Muscle of arm (tissue), 12 donors: Measurements from ENCODE around the gene ANTXRL. TPM values are rescaled to one million over a fixed set of nuclear protein-coding genes. Genes with fewer than 3 reads are reported as not detected.
"Not testable (repeated sequence)": the region's sequence is repeated elsewhere in the genome, so short reads cannot be mapped to it uniquely, and the experiment has no call there.

ENCODE experiments used
- DNase-seq: peaks from one replicate; pipeline ENCODE4 v3.0.0-alpha.2; 2013
- polyA plus RNA-seq, 12 donors: library from polyadenylated mRNA; unstranded; fragments of 120-200 nt; gene quantifications; one replicate each; pipeline ENCODE4 v1.2.1, GENCODE V29; 2013; ENCODE audit not compliant: insufficient read length in 12 of 12

The ANTXRL gene
- polyA plus RNA-seq, 12 donors = 0.07 to 0.11 TPM; not detected in 10

- no peak for DNase-seq
These were observed 32.8 kb upstream of the ANTXRL start for GRCh38 chr10:46254007-46254383.

- no peak for DNase-seq
These were observed 32.3 kb upstream of the ANTXRL start for GRCh38 chr10:46254467-46254866.

GRCh38 chr10:46255210-46255609 lies 31.6 kb upstream of the ANTXRL start:
- not testable (repeated sequence) for DNase-seq

- no peak for DNase-seq
These were observed 30.7 kb upstream of the ANTXRL start for GRCh38 chr10:46255801-46256747.

- DNase-seq = no peak
These were observed 29.7 kb upstream of the ANTXRL start for GRCh38 chr10:46257099-46257498.

GRCh38 chr10:46262906-46263560 lies 23.8 kb upstream of the ANTXRL start:
- not testable (repeated sequence) for DNase-seq

GRCh38 chr10:46263831-46264268 lies 22.9 kb upstream of the ANTXRL start:
- DNase-seq = no peak

GRCh38 chr10:46264336-46264735 lies 22.5 kb upstream of the ANTXRL start:
- DNase-seq = no peak

GRCh38 chr10:46264737-46265368 lies 21.9 kb upstream of the ANTXRL start:
- DNase-seq = no peak

GRCh38 chr10:46265566-46266305 lies 21.1 kb upstream of the ANTXRL start:
- DNase-seq = not testable (repeated sequence)

- no peak for DNase-seq
These were observed 20.4 kb upstream of the ANTXRL start for GRCh38 chr10:46266306-46266985.

GRCh38 chr10:46267132-46267985 lies 19.4 kb upstream of the ANTXRL start:
- no peak for DNase-seq

GRCh38 chr10:46268076-46268881 lies 18.5 kb upstream of the ANTXRL start:
- DNase-seq = no peak

GRCh38 chr10:46269554-46270053 lies 17.2 kb upstream of the ANTXRL start:
- DNase-seq = not testable (repeated sequence)

- DNase-seq = no peak
These were observed 16.5 kb upstream of the ANTXRL start for GRCh38 chr10:46270086-46270811.

- not testable (repeated sequence) for DNase-seq
These were observed 15.8 kb upstream of the ANTXRL start for GRCh38 chr10:46270963-46271530.

- DNase-seq = not testable (repeated sequence)
These were observed 14.8 kb upstream of the ANTXRL start for GRCh38 chr10:46271795-46272499.
